T-helper 17 cell (primary cell): ENCODE results near the gene ZG16B. TPM values are rescaled to one million over a fixed set of nuclear protein-coding genes. Genes with fewer than 3 reads are reported as not detected.

Source experiments
- ATAC-seq: fragments of 150-1000 bp; cut with Tn5 transposase; 2 replicates; pipeline ENCODE4 v1.10.0; 2021; ENCODE audit warnings: mild to moderate bottlenecking, moderate library complexity
- DNase-seq, 3 donors: peaks; one replicate each; pipeline versions ENCODE4 v3.0.0 to v3.0.0-alpha.2; 2020 to 2021
- H3K9me3 ChIP-seq: one replicate; pipeline ENCODE4 v1.7.0; 2013; ENCODE audit warnings: low read length, mild to moderate bottlenecking; ENCODE audit not compliant: control insufficient read depth, poor library complexity, severe bottlenecking
- H3K27ac Mint-ChIP-seq: one replicate; pipeline ENCODE4 v1.8.0; 2022; ENCODE audit warnings: mild to moderate bottlenecking, moderate library complexity, mixed read lengths
- H3K27me3 Mint-ChIP-seq: one replicate; pipeline ENCODE4 v1.8.0; 2022; ENCODE audit warnings: mixed read lengths
- H3K36me3 Mint-ChIP-seq: one replicate; pipeline ENCODE4 v1.8.0; 2022; ENCODE audit warnings: low read depth, mixed read lengths
- H3K4me1 Mint-ChIP-seq: one replicate; pipeline ENCODE4 v1.8.0; 2022; ENCODE audit warnings: mild to moderate bottlenecking, mixed read lengths
- H3K4me3 Mint-ChIP-seq: one replicate; pipeline ENCODE4 v1.8.0; 2022; ENCODE audit warnings: mild to moderate bottlenecking, moderate library complexity, mixed read lengths
- total RNA-seq, 4 donors: library from RNA in 2 of 4; stranded (reverse) in 2 of 4; gene quantifications; one replicate each; pipeline ENCODE4 v1.2.3 and lab custom pipeline; 2022 to 2026

ZG16B gene
- total RNA-seq, 2 donors from 2014 or later = not detected

- H3K27ac Mint-ChIP-seq = no peak overlapping the region
- peaks cover 14% of the 10 kb centered on the region for H3K27me3 Mint-ChIP-seq
- no peaks in the 10 kb centered on the region for H3K9me3 ChIP-seq
- no peaks in the 10 kb centered on the region for H3K36me3 Mint-ChIP-seq
- DNase-seq (no peak), ATAC-seq (no peak)
- no peak overlapping the region for H3K4me3 Mint-ChIP-seq
- no peaks in the 10 kb centered on the region for H3K4me1 Mint-ChIP-seq
Observed at GRCh38 chr16:2814551-2815298, 15.4 kb upstream of the ZG16B start.

- Mint-ChIP-seq H3K27ac (no peak overlapping the region), H3K4me3 (no peak overlapping the region), H3K36me3 (no peaks in the 10 kb centered on the region), H3K27me3 (peaks cover 8% of the 10 kb centered on the region), H3K4me1 (no peaks in the 10 kb centered on the region)
- ATAC-seq = no peak
- DNase-seq = no peak
- no peaks in the 10 kb centered on the region for H3K9me3 ChIP-seq
Observed at GRCh38 chr16:2815299-2815771, 14.8 kb upstream of the ZG16B start.

GRCh38 chr16:2816751-2817339, 13.3 kb upstream of the ZG16B start, which contains the start of gene PRSS21:
PRSS21 (plus strand) TSS chr16:2817237; CDS start chr16:2817269, 32 bp downstream.
- Mint-ChIP-seq H3K36me3 (no peaks in the 10 kb centered on the region), H3K27ac (no peak within 1 kb of the TSS), H3K4me1 (no peaks in the 10 kb centered on the region), H3K27me3 (peaks cover 5% of the 10 kb centered on the region), H3K4me3 (no peak within 1 kb of the TSS)
- ATAC-seq = peak; percentile 52
- no peaks in the 10 kb centered on the region for H3K9me3 ChIP-seq
- peak in 1 of 3 donors; percentile 26 for DNase-seq

- Mint-ChIP-seq H3K4me3 (no peak overlapping the region), H3K27ac (no peak overlapping the region), H3K36me3 (no peaks in the 10 kb centered on the region), H3K27me3 (peaks cover 5% of the 10 kb centered on the region), H3K4me1 (no peaks in the 10 kb centered on the region)
- no peaks in the 10 kb centered on the region for H3K9me3 ChIP-seq
- ATAC-seq (no peak), DNase-seq (no peak)
Observed at GRCh38 chr16:2817340-2818271, 12.5 kb upstream of the ZG16B start.

- ATAC-seq = no peak
- H3K4me3 Mint-ChIP-seq = peak overlapping the region; percentile 31
- H3K36me3 Mint-ChIP-seq = no peaks in the 10 kb centered on the region
- H3K27me3 Mint-ChIP-seq = peaks cover 5% of the 10 kb centered on the region
- no peaks in the 10 kb centered on the region for H3K4me1 Mint-ChIP-seq
- no peak for DNase-seq
- no peak overlapping the region for H3K27ac Mint-ChIP-seq
- H3K9me3 ChIP-seq = no peaks in the 10 kb centered on the region
Observed at GRCh38 chr16:2818272-2818876, 11.7 kb upstream of the ZG16B start.

GRCh38 chr16:2819179-2819938, 10.7 kb upstream of the ZG16B start:
- no peak for DNase-seq
- no peak for ATAC-seq
- Mint-ChIP-seq H3K27ac (no peak overlapping the region), H3K4me3 (no peak overlapping the region), H3K36me3 (no peaks in the 10 kb centered on the region), H3K4me1 (no peaks in the 10 kb centered on the region), H3K27me3 (peaks cover 5% of the 10 kb centered on the region)
- no peaks in the 10 kb centered on the region for H3K9me3 ChIP-seq

GRCh38 chr16:2819939-2820835, 9.9 kb upstream of the ZG16B start:
- Mint-ChIP-seq H3K4me1 (no peaks in the 10 kb centered on the region), H3K27me3 (peaks cover 5% of the 10 kb centered on the region), H3K27ac (no peak overlapping the region), H3K36me3 (no peaks in the 10 kb centered on the region), H3K4me3 (no peak overlapping the region)
- DNase-seq (no peak), ATAC-seq (no peak)
- H3K9me3 ChIP-seq = no peaks in the 10 kb centered on the region

GRCh38 chr16:2820836-2821486, 9.1 kb upstream of the ZG16B start:
- H3K27me3 Mint-ChIP-seq = peaks cover 5% of the 10 kb centered on the region
- no peak overlapping the region for H3K4me3 Mint-ChIP-seq
- no peak for ATAC-seq
- DNase-seq = no peak
- no peak overlapping the region for H3K27ac Mint-ChIP-seq
- H3K9me3 ChIP-seq = no peaks in the 10 kb centered on the region
- H3K36me3 Mint-ChIP-seq = no peaks in the 10 kb centered on the region
- no peaks in the 10 kb centered on the region for H3K4me1 Mint-ChIP-seq

- H3K4me1 Mint-ChIP-seq = no peaks in the 10 kb centered on the region
Observed at GRCh38 chr16:2821487-2822157, 8.5 kb upstream of the ZG16B start.

GRCh38 chr16:2822158-2822495, 8.0 kb upstream of the ZG16B start:
- peaks cover 5% of the 10 kb centered on the region for H3K27me3 Mint-ChIP-seq
- DNase-seq (no peak), ATAC-seq (no peak)
- no peak overlapping the region for H3K4me3 Mint-ChIP-seq
- H3K27ac Mint-ChIP-seq = no peak overlapping the region
- no peaks in the 10 kb centered on the region for H3K9me3 ChIP-seq
- no peaks in the 10 kb centered on the region for H3K36me3 Mint-ChIP-seq
- no peaks in the 10 kb centered on the region for H3K4me1 Mint-ChIP-seq

More at GRCh38 chr16:2821487-2822157, 8.5 kb upstream of the ZG16B start:
- H3K9me3 ChIP-seq = no peaks in the 10 kb centered on the region
- no peak for ATAC-seq
- peaks cover 5% of the 10 kb centered on the region for H3K27me3 Mint-ChIP-seq
- no peak overlapping the region for H3K4me3 Mint-ChIP-seq
- no peak for DNase-seq
- no peaks in the 10 kb centered on the region for H3K36me3 Mint-ChIP-seq
- H3K27ac Mint-ChIP-seq = no peak overlapping the region

GRCh38 chr16:2822496-2822895, 7.6 kb upstream of the ZG16B start:
- Mint-ChIP-seq H3K27me3 (peaks cover 5% of the 10 kb centered on the region), H3K4me1 (no peaks in the 10 kb centered on the region)
- ATAC-seq = no peak

More at GRCh38 chr16:2822496-2822895, 7.6 kb upstream of the ZG16B start:
- Mint-ChIP-seq H3K4me3 (no peak overlapping the region), H3K27ac (no peak overlapping the region), H3K36me3 (no peaks in the 10 kb centered on the region)
- DNase-seq = no peak
- H3K9me3 ChIP-seq = no peaks in the 10 kb centered on the region
